ENCODE data around the gene CHST15. TPM values are rescaled to one million over a fixed set of nuclear protein-coding genes. Genes with fewer than 3 reads are reported as not detected.

The CHST15 gene
- total and polyA plus RNA-seq, 4 donors, result 30.7 to 46.2 (median 33.3) TPM

- Histone ChIP-seq H3K27ac (ENCODE audit: low read depth, low read length) (no peak overlapping the region), H3K4me1 (ENCODE audit: control insufficient read depth, insufficient read depth, low read length) (peaks cover 66% of the 10 kb centered on the region), H3K36me3 (ENCODE audit: control insufficient read depth, insufficient read depth, low read length) (no peaks in the 10 kb centered on the region), H3K27me3 (ENCODE audit: control insufficient read depth, insufficient read depth, low read length) (no peaks in the 10 kb centered on the region), H3K9me3 (ENCODE audit: control insufficient read depth, insufficient read depth, low read length) (no peaks in the 10 kb centered on the region), H3K4me3 (ENCODE audit: low read depth, low read length) (no peak overlapping the region)
- no peak for DNase-seq (ENCODE audit: low read depth in 4 of 6, low spot score in 6 of 6)
- 83% methylated on average over 2 of the region's 4 CpGs for WGBS (ENCODE audit: insufficient coverage)
Measured at GRCh38 chr10:124078028-124078427, 15.4 kb downstream of the CHST15 start.

GRCh38 chr10:124077208-124077993 lies 16.0 kb downstream of the CHST15 start:
- Histone ChIP-seq H3K4me1 (ENCODE audit: control insufficient read depth, insufficient read depth, low read length) (peaks cover 68% of the 10 kb centered on the region), H3K36me3 (ENCODE audit: control insufficient read depth, insufficient read depth, low read length) (no peaks in the 10 kb centered on the region), H3K9me3 (ENCODE audit: control insufficient read depth, insufficient read depth, low read length) (no peaks in the 10 kb centered on the region), H3K27me3 (ENCODE audit: control insufficient read depth, insufficient read depth, low read length) (no peaks in the 10 kb centered on the region), H3K4me3 (ENCODE audit: low read depth, low read length) (no peak overlapping the region), H3K27ac (ENCODE audit: low read depth, low read length) (no peak overlapping the region)
- 41% methylated on average over 4 of the region's 12 CpGs for WGBS (ENCODE audit: insufficient coverage)
- peak in 1 of 6 donors; percentile 91 for DNase-seq (ENCODE audit: low read depth in 4 of 6, low spot score in 6 of 6)

GRCh38 chr10:124076148-124076733 lies 17.2 kb downstream of the CHST15 start:
- WGBS (ENCODE audit: insufficient coverage), result 32% methylated on average over 8 of the region's 9 CpGs
- Histone ChIP-seq H3K27me3 (ENCODE audit: control insufficient read depth, insufficient read depth, low read length) (no peaks in the 10 kb centered on the region), H3K4me1 (ENCODE audit: control insufficient read depth, insufficient read depth, low read length) (peaks cover 71% of the 10 kb centered on the region), H3K4me3 (ENCODE audit: low read depth, low read length) (no peak overlapping the region), H3K9me3 (ENCODE audit: control insufficient read depth, insufficient read depth, low read length) (no peaks in the 10 kb centered on the region), H3K27ac (ENCODE audit: low read depth, low read length) (peak overlapping the region; percentile 75), H3K36me3 (ENCODE audit: control insufficient read depth, insufficient read depth, low read length) (no peaks in the 10 kb centered on the region)
- DNase-seq (ENCODE audit: low read depth in 4 of 6, low spot score in 6 of 6), result no peak

- Histone ChIP-seq H3K27me3 (ENCODE audit: control insufficient read depth, insufficient read depth, low read length) (no peaks in the 10 kb centered on the region), H3K4me3 (ENCODE audit: low read depth, low read length) (no peak overlapping the region), H3K4me1 (ENCODE audit: control insufficient read depth, insufficient read depth, low read length) (peaks cover 73% of the 10 kb centered on the region), H3K36me3 (ENCODE audit: control insufficient read depth, insufficient read depth, low read length) (no peaks in the 10 kb centered on the region), H3K9me3 (ENCODE audit: control insufficient read depth, insufficient read depth, low read length) (no peaks in the 10 kb centered on the region), H3K27ac (ENCODE audit: low read depth, low read length) (peak overlapping the region; percentile 75)
- 22% methylated on average over 10 of the region's 12 CpGs for WGBS (ENCODE audit: insufficient coverage)
- peak in 2 of 6 donors; percentile 83 to 88 for DNase-seq (ENCODE audit: low read depth in 4 of 6, low spot score in 6 of 6)
Measured at GRCh38 chr10:124075231-124075955, 18.0 kb downstream of the CHST15 start.

GRCh38 chr10:124074501-124075109 lies 18.8 kb downstream of the CHST15 start:
- H3K27ac ChIP-seq (ENCODE audit: low read depth, low read length), result peak overlapping the region; percentile 75

GRCh38 chr10:124073978-124074377 lies 19.4 kb downstream of the CHST15 start:
- H3K27ac ChIP-seq (ENCODE audit: low read depth, low read length), result peak overlapping the region; percentile 75
- H3K4me3 ChIP-seq (ENCODE audit: low read depth, low read length), result no peak overlapping the region
- WGBS (ENCODE audit: insufficient coverage), result 69% methylated on average over 4 of the region's 5 CpGs
- DNase-seq (ENCODE audit: low read depth in 4 of 6, low spot score in 6 of 6), result no peak
- H3K4me1 ChIP-seq (ENCODE audit: control insufficient read depth, insufficient read depth, low read length), result peaks cover 73% of the 10 kb centered on the region
- H3K9me3 ChIP-seq (ENCODE audit: control insufficient read depth, insufficient read depth, low read length), result no peaks in the 10 kb centered on the region
- H3K27me3 ChIP-seq (ENCODE audit: control insufficient read depth, insufficient read depth, low read length), result no peaks in the 10 kb centered on the region
- H3K36me3 ChIP-seq (ENCODE audit: control insufficient read depth, insufficient read depth, low read length), result peaks cover 2% of the 10 kb centered on the region

More at GRCh38 chr10:124074501-124075109, 18.8 kb downstream of the CHST15 start:
- Histone ChIP-seq H3K9me3 (ENCODE audit: control insufficient read depth, insufficient read depth, low read length) (no peaks in the 10 kb centered on the region), H3K4me1 (ENCODE audit: control insufficient read depth, insufficient read depth, low read length) (peaks cover 73% of the 10 kb centered on the region), H3K27me3 (ENCODE audit: control insufficient read depth, insufficient read depth, low read length) (no peaks in the 10 kb centered on the region), H3K4me3 (ENCODE audit: low read depth, low read length) (no peak overlapping the region), H3K36me3 (ENCODE audit: control insufficient read depth, insufficient read depth, low read length) (no peaks in the 10 kb centered on the region)
- DNase-seq (ENCODE audit: low read depth in 4 of 6, low spot score in 6 of 6), result peak in 1 of 6 donors; percentile 58
- WGBS (ENCODE audit: insufficient coverage), result 89% methylated on average over 8 of the region's 12 CpGs

- Histone ChIP-seq H3K27me3 (ENCODE audit: control insufficient read depth, insufficient read depth, low read length) (no peaks in the 10 kb centered on the region), H3K9me3 (ENCODE audit: control insufficient read depth, insufficient read depth, low read length) (no peaks in the 10 kb centered on the region), H3K4me3 (ENCODE audit: low read depth, low read length) (no peak overlapping the region), H3K4me1 (ENCODE audit: control insufficient read depth, insufficient read depth, low read length) (peaks cover 68% of the 10 kb centered on the region), H3K36me3 (ENCODE audit: control insufficient read depth, insufficient read depth, low read length) (peaks cover 2% of the 10 kb centered on the region), H3K27ac (ENCODE audit: low read depth, low read length) (no peak overlapping the region)
- no peak for DNase-seq (ENCODE audit: low read depth in 4 of 6, low spot score in 6 of 6)
- 89% methylated on average over 3 of the region's 3 CpGs for WGBS (ENCODE audit: insufficient coverage)
Measured at GRCh38 chr10:124072541-124072940, 20.9 kb downstream of the CHST15 start.

GRCh38 chr10:124072106-124072505 lies 21.3 kb downstream of the CHST15 start:
- Histone ChIP-seq H3K27ac (ENCODE audit: low read depth, low read length) (no peak overlapping the region), H3K27me3 (ENCODE audit: control insufficient read depth, insufficient read depth, low read length) (no peaks in the 10 kb centered on the region), H3K9me3 (ENCODE audit: control insufficient read depth, insufficient read depth, low read length) (no peaks in the 10 kb centered on the region), H3K4me3 (ENCODE audit: low read depth, low read length) (no peak overlapping the region), H3K36me3 (ENCODE audit: control insufficient read depth, insufficient read depth, low read length) (peaks cover 2% of the 10 kb centered on the region), H3K4me1 (ENCODE audit: control insufficient read depth, insufficient read depth, low read length) (peaks cover 65% of the 10 kb centered on the region)
- 100% methylated on average over 2 of the region's 4 CpGs for WGBS (ENCODE audit: insufficient coverage)
- no peak for DNase-seq (ENCODE audit: low read depth in 4 of 6, low spot score in 6 of 6)

GRCh38 chr10:124071141-124071540 lies 22.3 kb downstream of the CHST15 start:
- peaks cover 2% of the 10 kb centered on the region for H3K36me3 ChIP-seq (ENCODE audit: control insufficient read depth, insufficient read depth, low read length)
- no peak overlapping the region for H3K4me3 ChIP-seq (ENCODE audit: low read depth, low read length)
- H3K9me3 ChIP-seq (ENCODE audit: control insufficient read depth, insufficient read depth, low read length), result no peaks in the 10 kb centered on the region
- WGBS (ENCODE audit: insufficient coverage), result 85% methylated on average over 5 of the region's 5 CpGs
- DNase-seq (ENCODE audit: low read depth in 4 of 6, low spot score in 6 of 6), result no peak
- no peaks in the 10 kb centered on the region for H3K27me3 ChIP-seq (ENCODE audit: control insufficient read depth, insufficient read depth, low read length)
- peaks cover 68% of the 10 kb centered on the region for H3K4me1 ChIP-seq (ENCODE audit: control insufficient read depth, insufficient read depth, low read length)
- H3K27ac ChIP-seq (ENCODE audit: low read depth, low read length), result no peak overlapping the region

Measured in spinal cord (tissue), 10 donors.